ENCODE results near the gene GABPA. TPM values are rescaled to one million over a fixed set of nuclear protein-coding genes. Genes with fewer than 3 reads are reported as not detected.

GABPA gene
- total RNA-seq, 1 donor from 2014 or later, result 23.3 TPM

DNA sequence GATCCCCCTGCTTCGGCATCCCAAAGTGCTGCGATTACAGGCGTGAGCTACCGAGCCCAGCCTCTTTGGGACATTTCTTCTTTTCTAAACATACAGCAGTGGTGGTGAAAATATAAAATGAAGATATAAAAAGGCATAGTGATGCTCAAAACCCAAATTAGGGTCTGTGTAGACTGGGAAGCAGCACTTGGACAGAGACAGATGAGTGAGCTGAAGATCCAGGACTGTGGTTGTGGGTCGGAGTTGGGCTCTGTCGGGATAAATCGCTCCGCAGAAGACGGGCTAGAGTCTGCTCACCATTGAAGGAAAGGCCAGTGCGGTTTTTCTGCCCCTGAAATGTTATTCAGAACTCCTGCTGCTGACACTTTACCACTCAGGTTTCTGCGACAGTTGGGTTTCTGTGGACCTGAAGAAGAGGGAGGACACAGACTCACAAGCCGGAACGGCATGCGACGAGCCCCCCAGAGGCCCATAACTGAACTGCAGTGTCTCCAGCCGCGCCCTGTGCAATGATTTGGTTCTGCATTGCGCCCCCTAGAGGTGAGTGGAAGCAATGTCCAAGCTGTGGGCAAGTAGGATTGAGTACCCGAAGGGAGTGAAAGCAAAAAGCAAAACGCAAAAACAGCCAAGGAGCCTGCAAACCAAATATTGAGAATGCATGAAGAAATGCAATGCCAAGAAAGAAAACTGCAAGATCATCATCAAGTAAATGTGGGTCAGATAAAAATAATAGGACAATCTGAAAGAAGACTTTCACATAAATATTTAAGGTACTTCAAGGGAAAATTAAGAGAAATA, 66.6 kb downstream of the GABPA start:
- intact Hi-C loops (cut with DNase I), result no loop called here
- no peaks in the 10 kb centered on the region for H3K9me3 ChIP-seq
- H3K4me1 ChIP-seq, result no peaks in the 10 kb centered on the region
- no peak for DNase-seq (ENCODE audit: extremely low spot score in 2 of 2)
- H3K36me3 ChIP-seq, result no peaks in the 10 kb centered on the region
- no peak for TF ChIP-seq POLR2AphosphoS5 (IDR thresholded peaks at IDR 0.05; ENCODE audit: insufficient read depth in 1 of 2, low read depth in 1 of 2)
- TF ChIP-seq, protein P1, sequence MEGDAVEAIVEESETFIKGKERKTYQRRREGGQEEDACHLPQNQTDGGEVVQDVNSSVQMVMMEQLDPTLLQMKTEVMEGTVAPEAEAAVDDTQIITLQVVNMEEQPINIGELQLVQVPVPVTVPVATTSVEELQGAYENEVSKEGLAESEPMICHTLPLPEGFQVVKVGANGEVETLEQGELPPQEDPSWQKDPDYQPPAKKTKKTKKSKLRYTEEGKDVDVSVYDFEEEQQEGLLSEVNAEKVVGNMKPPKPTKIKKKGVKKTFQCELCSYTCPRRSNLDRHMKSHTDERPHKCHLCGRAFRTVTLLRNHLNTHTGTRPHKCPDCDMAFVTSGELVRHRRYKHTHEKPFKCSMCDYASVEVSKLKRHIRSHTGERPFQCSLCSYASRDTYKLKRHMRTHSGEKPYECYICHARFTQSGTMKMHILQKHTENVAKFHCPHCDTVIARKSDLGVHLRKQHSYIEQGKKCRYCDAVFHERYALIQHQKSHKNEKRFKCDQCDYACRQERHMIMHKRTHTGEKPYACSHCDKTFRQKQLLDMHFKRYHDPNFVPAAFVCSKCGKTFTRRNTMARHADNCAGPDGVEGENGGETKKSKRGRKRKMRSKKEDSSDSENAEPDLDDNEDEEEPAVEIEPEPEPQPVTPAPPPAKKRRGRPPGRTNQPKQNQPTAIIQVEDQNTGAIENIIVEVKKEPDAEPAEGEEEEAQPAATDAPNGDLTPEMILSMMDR (IDR thresholded peaks at IDR 0.05), result peak; percentile 38 to 70 (median 41)
- H3K27ac ChIP-seq, result no peak overlapping the region
- no peak overlapping the region for H3K4me3 ChIP-seq
- H3K27me3 ChIP-seq, result no peaks in the 10 kb centered on the region

- H3K4me3 ChIP-seq, result no peak overlapping the region
- DNase-seq (ENCODE audit: extremely low spot score in 2 of 2), result no peak
- H3K36me3 ChIP-seq, result no peaks in the 10 kb centered on the region
- H3K9me3 ChIP-seq, result no peaks in the 10 kb centered on the region
- no peak for TF ChIP-seq POLR2A (IDR thresholded peaks at IDR 0.05)
- TF ChIP-seq POLR2AphosphoS5 (IDR thresholded peaks at IDR 0.05; ENCODE audit: insufficient read depth in 1 of 2, low read depth in 1 of 2), result peak in 1 of 2 donors; percentile 23
- TF ChIP-seq, protein P1 (IDR thresholded peaks at IDR 0.05), result no peak
- intact Hi-C loops (cut with DNase I), result no loop called here
- no peak overlapping the region for H3K27ac ChIP-seq
- H3K27me3 ChIP-seq, result no peaks in the 10 kb centered on the region
- peaks cover 6% of the 10 kb centered on the region for H3K4me1 ChIP-seq
Observed at GRCh38 chr21:25806060-25806459, 71.3 kb downstream of the GABPA start.

- Histone ChIP-seq H3K4me3 (no peak overlapping the region), H3K4me1 (peaks cover 6% of the 10 kb centered on the region), H3K27me3 (no peaks in the 10 kb centered on the region), H3K36me3 (no peaks in the 10 kb centered on the region), H3K9me3 (no peaks in the 10 kb centered on the region), H3K27ac (no peak overlapping the region)
- intact Hi-C loops (cut with DNase I), result no loop called here
- no peak for TF ChIP-seq POLR2AphosphoS5 (IDR thresholded peaks at IDR 0.05; ENCODE audit: insufficient read depth in 1 of 2, low read depth in 1 of 2)
- no peak for TF ChIP-seq POLR2A (IDR thresholded peaks at IDR 0.05)
- no peak for DNase-seq (ENCODE audit: extremely low spot score in 2 of 2)
Observed at GRCh38 chr21:25807191-25807590, 72.4 kb downstream of the GABPA start.

DNA sequence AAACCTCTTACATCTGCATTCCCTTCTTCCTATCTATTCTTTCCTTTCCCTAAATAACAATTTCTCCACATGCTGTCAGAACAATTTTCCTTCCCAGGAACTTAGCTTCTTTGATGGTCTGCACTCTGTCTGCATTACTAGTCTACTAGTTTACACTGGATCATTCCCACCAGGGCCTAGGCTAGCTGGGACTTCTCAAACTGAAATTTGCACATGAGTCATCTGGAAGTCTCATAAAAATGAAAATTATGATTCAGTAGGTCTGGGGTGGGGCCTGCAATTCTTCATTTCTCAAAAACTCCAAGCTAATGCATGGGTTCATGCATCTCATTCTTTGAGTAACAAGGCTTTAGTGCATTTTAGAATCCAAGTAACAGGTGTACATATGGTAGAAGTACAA, 74.2 kb downstream of the GABPA start:
- Histone ChIP-seq H3K27me3 (no peaks in the 10 kb centered on the region), H3K9me3 (no peaks in the 10 kb centered on the region), H3K4me1 (peaks cover 6% of the 10 kb centered on the region), H3K36me3 (no peaks in the 10 kb centered on the region), H3K27ac (no peak overlapping the region), H3K4me3 (no peak overlapping the region)
- no peak for DNase-seq (ENCODE audit: extremely low spot score in 2 of 2)
- intact Hi-C loops (cut with DNase I), result no loop called here
- TF ChIP-seq POLR2AphosphoS5 (IDR thresholded peaks at IDR 0.05; ENCODE audit: insufficient read depth in 1 of 2, low read depth in 1 of 2) (peak in 1 of 2 donors; percentile 19), POLR2A (IDR thresholded peaks at IDR 0.05) (no peak)

- H3K36me3 ChIP-seq, result no peaks in the 10 kb centered on the region
- intact Hi-C loops (cut with DNase I), result no loop called here
- H3K4me3 ChIP-seq, result no peak overlapping the region
- DNase-seq (ENCODE audit: extremely low spot score in 2 of 2), result no peak
- H3K27ac ChIP-seq, result no peak overlapping the region
- TF ChIP-seq POLR2A (IDR thresholded peaks at IDR 0.05), result no peak
- no peak for TF ChIP-seq POLR2AphosphoS5 (IDR thresholded peaks at IDR 0.05; ENCODE audit: insufficient read depth in 1 of 2, low read depth in 1 of 2)
- TF ChIP-seq, protein P1 (IDR thresholded peaks at IDR 0.05), result no peak
- peaks cover 6% of the 10 kb centered on the region for H3K4me1 ChIP-seq
- H3K27me3 ChIP-seq, result no peaks in the 10 kb centered on the region
- no peaks in the 10 kb centered on the region for H3K9me3 ChIP-seq
Observed at GRCh38 chr21:25811186-25811585, 76.4 kb downstream of the GABPA start.

DNA sequence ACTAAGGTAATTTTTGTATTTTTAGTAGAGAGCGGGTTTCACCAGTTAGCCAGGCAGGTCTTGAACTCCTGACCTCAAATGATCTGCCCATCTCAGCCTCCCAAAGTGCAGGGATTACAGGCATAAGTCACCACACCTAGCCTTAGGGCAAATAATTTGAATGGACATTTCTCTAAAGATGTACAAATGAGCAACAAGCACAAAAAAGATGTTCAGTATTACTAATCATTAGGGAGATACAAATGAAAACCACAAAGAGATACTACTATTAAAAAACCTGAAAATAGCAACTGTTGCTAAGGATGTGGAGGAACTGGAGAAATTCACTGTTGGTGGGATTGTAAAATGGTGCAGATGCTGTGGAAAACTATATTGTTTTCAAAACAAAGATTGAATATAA, 79.1 kb downstream of the GABPA start:
- Histone ChIP-seq H3K27me3 (no peaks in the 10 kb centered on the region), H3K27ac (no peak overlapping the region), H3K4me3 (no peak overlapping the region), H3K9me3 (no peaks in the 10 kb centered on the region), H3K36me3 (no peaks in the 10 kb centered on the region), H3K4me1 (peaks cover 8% of the 10 kb centered on the region)
- DNase-seq (ENCODE audit: extremely low spot score in 2 of 2), result no peak
- intact Hi-C loops (cut with DNase I), result no loop called here
- TF ChIP-seq, protein P1 (IDR thresholded peaks at IDR 0.05), result no peak

Data from vagina (tissue), 2 donors.